GM19023 (cell line): ENCODE measurements around the gene PEX1.
"Not testable (repeated sequence)": the region's sequence is repeated elsewhere in the genome, so short reads cannot be mapped to it uniquely, and the experiment has no call there.

Experiments
- ATAC-seq: cut with Tn5 transposase; IDR thresholded peaks from one replicate; pipeline ENCODE4 v1.9.1; 2021; ENCODE audit warnings: mild to moderate bottlenecking, moderate library complexity; ENCODE audit not compliant: unreplicated experiment

Gene PEX1

GRCh38 chr7:92528188-92528957 is at the start of gene PEX1, which contains the start of gene RBM48:
Gene PEX1, minus strand, starts transcription at chr7:92528520. Its CDS starts 85 bp downstream, at chr7:92528435.
Gene RBM48, plus strand, starts transcription at chr7:92528795. Its CDS starts 19 bp downstream, at chr7:92528814.
- peak; percentile 94 for ATAC-seq

DNA sequence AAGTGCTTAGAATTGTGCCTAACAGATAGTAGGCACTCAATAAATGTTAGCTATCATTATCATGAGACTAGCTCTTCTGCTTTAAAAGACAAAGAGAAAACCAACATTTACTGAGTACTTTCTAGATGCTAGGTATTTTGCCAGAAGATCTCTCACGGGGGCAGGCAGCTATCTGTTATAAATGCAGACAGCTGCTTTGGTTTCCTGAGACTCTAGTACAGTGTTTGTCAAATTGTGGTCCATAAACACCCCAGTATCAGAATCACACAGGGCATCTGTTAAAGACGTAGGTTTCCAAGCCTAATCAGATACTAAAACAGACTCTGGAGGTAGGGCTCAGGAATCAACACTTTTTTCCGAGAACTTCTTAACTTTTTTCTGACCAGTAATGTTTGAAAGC is 48.0 kb upstream of the PEX1 start:
- ATAC-seq: no peak

DNA sequence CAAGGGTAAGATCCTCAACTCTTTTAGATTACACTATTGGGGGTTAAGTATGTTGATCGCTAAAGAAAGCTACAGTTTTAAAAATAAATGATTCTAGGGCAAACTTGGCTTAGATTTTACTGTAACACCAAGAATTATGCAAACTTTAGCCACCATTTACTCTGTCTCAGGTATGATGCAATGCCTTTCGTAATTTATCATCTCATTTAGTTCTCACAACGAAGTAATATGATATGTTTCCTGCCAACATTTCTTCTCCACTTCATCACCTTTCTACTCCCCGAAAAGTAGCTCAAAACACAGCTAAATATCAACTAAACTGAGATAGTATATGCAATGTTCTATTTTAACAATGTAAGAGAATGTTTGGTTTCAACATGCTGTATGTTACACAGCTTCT is 40.8 kb upstream of the PEX1 start:
- no peak for ATAC-seq

- no peak for ATAC-seq
These were observed 39.1 kb upstream of the PEX1 start for GRCh38 chr7:92567460-92567859.

- ATAC-seq: no peak
These were observed 35.0 kb upstream of the PEX1 start for GRCh38 chr7:92563345-92563744.

- no peak for ATAC-seq
These were observed 32.3 kb upstream of the PEX1 start for GRCh38 chr7:92560602-92561001.

DNA sequence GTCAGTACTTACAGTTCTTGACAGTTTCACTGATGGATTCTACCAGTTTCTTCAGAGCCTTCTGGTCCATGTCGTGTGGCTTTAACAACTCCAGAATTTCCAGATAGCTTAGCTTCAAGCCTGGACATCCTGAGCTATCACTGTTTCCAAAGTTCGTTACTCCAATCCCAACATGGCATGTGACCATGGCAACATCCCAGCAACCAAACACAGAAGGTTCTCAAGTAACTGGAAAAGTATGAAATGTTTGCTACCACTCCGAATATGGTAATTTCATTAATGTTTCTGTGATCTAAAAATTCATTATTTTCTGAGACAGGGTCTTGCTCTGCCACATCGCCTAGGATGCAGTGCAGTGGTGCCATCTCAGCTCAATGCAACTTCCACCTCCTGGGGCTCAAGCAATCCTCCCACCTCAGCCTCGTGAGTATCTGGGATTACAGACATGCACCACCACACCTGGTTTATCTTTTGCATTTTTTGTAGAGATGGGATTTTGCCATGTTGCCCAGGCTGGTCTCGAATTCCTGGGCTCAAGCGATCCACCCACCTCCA is 29.6 kb upstream of the PEX1 start:
- ATAC-seq: no peak

- no peak for ATAC-seq
These were observed 28.9 kb upstream of the PEX1 start for GRCh38 chr7:92557249-92557648.

- ATAC-seq: no peak
These were observed 21.9 kb upstream of the PEX1 start for GRCh38 chr7:92550194-92550593.

GRCh38 chr7:92547579-92547978 is 19.3 kb upstream of the PEX1 start:
- no peak for ATAC-seq

DNA sequence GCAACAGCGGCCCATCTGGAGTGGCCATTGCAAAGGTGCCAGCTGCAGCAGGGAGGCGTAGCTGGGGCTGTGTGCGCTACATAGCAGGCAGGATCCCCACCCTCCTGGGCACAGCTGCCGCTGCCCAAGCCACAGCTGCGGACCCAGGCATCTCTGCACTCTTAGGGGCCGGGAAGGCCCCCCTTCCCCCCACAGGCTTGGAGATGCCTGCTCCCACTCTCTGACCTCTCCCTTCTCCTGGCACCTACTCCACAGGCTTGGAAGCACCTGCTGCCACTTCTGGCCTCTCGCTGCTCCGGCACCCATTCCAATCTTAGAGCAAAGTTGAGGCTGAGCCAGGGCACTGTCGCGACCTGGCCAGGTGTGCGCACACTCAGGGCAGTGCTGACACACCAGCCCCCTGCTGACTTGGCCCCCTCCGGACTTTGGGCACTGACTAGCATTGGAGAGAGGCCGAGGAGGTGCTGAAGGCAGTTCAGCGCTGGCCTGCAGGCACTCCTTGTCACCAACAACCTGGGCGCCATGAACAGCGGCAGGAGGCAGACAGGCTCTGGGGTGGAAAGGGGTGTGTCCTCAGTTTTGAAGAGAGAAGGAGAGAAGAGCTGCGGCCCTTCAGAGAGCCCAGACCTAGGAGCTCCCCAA is 18.7 kb upstream of the PEX1 start:
- no peak for ATAC-seq

- ATAC-seq: not testable (repeated sequence)
These were observed 16.8 kb upstream of the PEX1 start for GRCh38 chr7:92545116-92545515.

DNA sequence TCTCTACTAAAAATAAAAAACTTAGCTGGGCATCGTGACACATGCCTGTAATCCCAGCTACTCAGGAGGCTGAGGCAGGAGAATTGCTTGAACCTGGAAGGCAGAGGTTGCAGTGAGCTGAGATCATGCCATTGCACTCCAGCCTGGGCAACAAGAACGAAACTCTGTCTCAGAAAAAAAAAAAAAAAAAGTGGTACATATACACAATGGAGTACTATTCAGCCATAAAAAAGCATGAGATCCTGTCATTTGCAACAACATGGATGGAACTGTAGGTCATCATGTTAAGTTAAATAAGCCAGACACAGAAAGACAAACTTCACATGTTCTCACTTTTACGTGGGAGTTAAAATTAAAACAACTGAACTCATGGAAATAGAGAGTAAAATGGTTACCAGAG is 15.2 kb upstream of the PEX1 start:
- not testable (repeated sequence) for ATAC-seq

- ATAC-seq: no peak
These were observed 6.3 kb upstream of the PEX1 start for GRCh38 chr7:92534572-92534971.

DNA sequence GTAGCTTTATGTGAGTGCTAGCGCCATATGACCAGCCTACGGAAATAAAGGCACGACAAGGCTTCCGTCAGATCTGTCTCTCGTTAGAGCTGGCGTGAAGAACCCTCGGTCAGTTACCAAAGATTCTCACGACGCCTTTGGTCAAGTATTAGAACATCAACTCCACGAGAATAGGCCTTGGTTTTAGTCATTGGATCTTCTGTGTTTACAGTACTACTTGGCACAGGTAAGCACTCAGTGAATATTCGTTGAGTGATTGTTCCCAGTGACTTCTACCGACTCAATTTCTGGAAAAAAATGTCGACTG is 591 bp upstream of the PEX1 start:
- peak; percentile 5 for ATAC-seq

DNA sequence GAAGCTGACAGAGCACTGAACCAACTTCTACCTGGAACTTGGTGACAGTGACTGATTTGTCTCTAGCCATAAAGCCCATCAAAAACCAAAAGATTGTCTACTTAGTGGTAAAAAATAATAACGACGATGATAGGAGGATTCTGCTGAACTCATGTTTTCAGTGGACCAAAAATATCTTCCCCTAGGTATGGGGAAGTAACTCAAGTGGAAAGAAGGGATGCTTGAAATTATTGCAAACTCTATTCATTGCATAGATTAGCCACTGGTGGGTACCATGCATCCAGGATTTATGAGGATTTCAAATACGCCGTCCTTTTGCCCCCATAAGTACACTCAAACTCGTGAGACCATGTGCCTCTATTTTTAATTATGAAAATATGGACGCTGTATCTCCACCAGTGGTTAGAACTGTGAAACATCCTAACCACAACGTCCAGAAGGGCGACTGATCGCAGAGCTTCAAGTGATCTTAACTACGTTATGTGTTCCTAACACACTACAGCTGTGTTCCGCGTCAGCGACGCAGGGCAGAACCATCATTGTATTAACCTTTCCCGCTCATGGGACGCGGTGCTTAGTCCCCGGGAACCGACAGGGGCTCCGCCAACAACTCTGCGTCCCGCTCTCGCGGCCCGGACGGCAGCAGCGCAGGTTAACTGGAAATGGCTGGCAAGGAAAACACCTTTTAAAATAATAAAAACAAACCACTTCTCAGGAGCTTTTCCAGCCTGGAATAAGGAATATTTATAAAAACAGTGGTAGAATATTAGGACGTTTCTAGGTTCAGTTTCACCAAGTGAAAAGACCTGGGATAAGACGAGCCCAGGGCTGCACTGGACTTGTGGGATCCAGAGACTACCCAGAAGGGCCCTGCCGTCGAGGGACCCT is 776 bp downstream of the PEX1 start:
- ATAC-seq: peak; percentile 27

DNA sequence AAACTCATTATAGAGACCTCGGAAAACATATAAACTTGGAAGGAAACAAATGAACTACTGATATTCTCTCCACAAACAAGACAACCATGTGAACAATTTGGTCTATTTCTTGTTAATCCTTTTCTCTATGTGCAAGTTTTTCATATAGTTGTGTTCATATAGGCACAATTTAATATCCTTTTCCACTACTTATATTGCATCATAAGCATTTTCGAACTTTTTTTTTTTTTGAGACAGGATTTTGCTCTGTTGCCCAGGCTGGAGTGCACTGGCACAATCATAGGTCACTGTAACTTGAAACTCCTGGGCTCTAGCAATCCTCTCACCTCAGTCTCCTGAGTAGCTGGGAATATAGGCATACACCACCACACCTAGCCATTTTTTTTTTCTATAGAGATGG is 5.2 kb downstream of the PEX1 start:
- no peak for ATAC-seq

DNA sequence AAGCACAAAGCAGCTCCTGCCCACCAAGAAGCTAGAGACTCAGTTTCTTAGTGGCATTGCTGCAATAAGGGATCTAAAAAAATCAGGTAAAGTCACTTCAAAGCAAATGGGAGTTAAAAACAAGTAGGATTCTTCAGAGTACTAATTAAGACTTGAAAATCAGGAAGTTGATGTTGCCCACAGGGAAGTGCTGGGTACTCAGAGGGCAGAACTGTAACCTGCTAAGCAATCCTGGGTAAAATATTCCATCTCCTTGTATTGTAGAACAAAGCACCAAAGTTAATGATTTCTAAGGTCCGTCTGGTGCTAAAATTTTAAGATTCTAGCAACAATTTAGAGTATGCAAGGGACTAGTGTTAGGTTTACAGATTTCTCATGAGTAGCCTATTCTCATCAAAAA is 8.3 kb downstream of the PEX1 start:
- no peak for ATAC-seq

DNA sequence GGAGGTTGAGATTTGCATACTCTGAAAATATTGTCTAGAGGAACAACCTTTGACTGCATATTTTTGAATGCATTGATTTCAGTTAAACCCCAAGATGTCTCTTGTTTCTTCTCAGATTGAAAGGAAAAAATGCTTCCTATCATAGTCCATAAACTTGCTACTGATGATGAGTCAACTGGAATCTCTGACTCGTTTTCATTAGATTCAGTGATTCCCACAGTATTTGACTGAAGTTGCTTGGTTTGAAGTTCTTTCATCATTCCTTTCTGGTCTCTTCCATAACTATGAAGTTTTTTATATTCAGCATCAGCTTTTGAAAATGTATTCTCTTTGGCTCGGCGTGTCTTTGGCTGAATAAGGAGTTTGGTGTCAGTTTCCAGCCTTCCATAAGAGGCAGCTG is 10.7 kb downstream of the PEX1 start:
- no peak for ATAC-seq

DNA sequence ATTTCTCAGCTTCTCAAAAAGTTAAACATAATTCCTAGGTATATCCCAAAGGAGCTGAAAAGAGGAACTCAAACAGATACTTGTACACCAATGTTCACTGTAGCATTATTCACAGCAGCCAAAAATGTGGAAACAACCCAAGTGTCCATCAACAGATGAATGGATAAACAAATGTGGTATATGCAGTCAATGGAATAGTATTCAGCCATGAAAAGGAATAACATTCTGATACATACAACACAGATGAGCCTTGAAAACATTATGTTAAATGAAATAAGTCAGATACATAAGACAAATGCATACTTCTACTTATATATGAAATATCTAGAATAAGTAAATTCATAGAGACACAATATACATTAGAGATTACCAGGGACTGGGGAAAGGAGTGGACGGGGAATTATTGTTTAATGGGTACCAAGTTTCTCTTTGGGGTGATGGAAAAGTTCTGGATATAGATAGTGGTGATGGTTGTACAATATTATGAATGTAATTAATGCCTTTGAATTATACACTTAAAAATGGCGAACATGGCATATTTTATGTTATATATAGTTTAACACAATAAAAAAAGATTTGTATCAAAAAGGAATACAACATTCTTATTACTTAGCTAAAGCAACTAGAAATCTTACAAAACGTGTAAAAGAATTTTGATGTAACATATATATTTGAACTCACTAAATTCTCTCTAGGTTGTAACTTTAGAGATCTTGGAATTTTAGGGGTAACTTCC is 15.0 kb downstream of the PEX1 start:
- no peak for ATAC-seq

DNA sequence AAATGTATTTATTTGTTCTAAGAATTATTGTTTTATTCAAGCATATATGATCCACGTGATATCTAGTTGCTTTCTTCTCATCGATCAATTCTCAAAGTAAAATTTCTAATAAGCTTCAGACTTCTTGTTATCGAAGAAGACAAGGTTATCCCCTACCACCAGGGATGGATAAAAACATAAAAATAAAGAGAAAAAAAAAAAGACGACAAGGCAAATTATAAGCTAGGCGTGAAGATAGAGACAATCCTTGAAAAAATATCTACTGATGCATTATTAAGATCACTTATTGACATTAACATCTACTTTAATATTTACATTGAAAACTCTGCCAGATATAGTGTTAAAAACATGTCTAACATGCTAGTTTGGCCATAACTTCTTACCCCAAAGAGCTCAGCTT is 19.4 kb downstream of the PEX1 start:
- ATAC-seq: no peak
